VCaP (cell line): Measurements from ENCODE around the gene RYR3.

ENCODE experiments used
- H3K27ac ChIP-seq: fragments of 450-650 bp; 2 replicates; pipeline ENCODE4 v1.5.1; 2017
- CTCF ChIP-seq: fragments of 450-650 bp; conservative IDR thresholded peaks from 2 replicates; pipeline ENCODE4 v1.5.1; 2017; ENCODE audit warnings: mild to moderate bottlenecking, moderate library complexity

RYR3 gene

GRCh38 chr15:33910741-33911140 lies 600.0 kb downstream of the RYR3 start:
- no peak overlapping the region for H3K27ac ChIP-seq

GRCh38 chr15:33912326-33912725 lies 601.6 kb downstream of the RYR3 start:
- no peak for TF ChIP-seq CTCF
- H3K27ac ChIP-seq, result no peak overlapping the region

More at GRCh38 chr15:33910741-33911140, 600.0 kb downstream of the RYR3 start:
- TF ChIP-seq CTCF, result no peak

- no peak for TF ChIP-seq CTCF
- H3K27ac ChIP-seq, result no peak overlapping the region
Measured at GRCh38 chr15:33913459-33913858, 602.7 kb downstream of the RYR3 start.
